EL (cell line): ENCODE results near the gene SAMD4B.
"Not testable (repeated sequence)": the region's sequence is repeated elsewhere in the genome, so short reads cannot be mapped to it uniquely, and the experiment has no call there.

Experiments used
- DNase-seq: peaks from one replicate; pipeline ENCODE4 v3.0.0-alpha.2; 2016

Gene SAMD4B

GRCh38 chr19:39372047-39372802 is 30.0 kb downstream of the SAMD4B start:
- peak; percentile 95 for DNase-seq

DNA sequence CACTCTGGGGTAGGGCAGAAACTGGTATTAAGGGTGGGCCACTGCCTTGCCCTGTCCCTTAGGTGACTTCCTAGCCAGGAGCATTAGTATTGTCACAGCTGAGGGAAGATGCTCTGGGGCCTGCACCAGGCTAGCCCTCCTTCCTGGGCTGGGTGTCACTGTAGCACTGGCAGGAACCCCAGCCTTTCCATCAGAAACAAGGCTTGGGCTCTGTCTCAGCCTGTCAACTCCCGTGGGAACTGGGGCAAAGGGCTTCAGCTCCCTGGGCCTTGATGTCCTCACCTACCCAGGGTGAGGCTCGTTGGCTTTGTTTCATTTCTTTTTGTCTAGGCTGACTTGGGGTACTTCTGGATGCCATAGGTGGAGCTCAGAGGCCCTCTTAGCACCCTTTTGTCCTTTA is 30.7 kb downstream of the SAMD4B start:
- no peak for DNase-seq

DNA sequence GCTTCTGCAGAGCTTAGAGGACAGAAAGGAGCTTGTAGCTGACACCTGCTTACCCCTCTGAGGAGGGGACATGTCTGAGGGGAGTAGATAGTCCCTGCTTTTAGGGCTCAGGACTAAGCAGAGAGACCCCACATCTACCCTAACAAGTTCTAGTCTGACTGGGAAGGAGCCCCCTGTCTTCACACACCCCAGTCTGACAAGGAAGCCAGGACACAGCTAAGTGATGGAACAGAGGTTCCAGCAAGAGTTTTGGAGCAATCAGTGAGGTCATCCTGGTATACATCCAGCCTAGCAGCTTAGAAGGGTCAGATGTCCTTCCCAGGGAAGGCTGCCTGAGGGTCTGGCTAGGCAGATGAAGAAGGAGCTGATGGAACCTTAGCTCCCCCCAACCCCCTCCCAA is 33.7 kb downstream of the SAMD4B start:
- no peak for DNase-seq

GRCh38 chr19:39377373-39378362 is 35.4 kb downstream of the SAMD4B start:
- no peak for DNase-seq

DNA sequence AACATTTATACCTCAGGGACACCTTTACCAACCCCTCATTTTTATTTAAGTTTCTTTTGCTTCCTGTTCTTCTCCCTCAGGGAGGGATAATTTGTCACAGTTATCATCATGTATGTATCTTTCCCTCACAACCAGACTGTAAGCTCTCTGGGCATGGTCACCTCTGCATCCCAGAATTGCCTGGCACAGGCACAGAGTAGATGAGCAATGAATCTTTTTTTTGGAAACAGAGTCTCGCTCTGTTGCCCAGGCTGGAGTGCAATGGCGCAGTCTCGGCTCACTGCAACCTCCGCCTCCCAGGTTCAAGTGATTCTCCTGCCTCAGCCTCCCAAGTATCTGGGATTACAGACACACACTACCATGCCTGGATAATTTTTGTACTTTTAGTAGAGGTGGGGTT is 37.1 kb downstream of the SAMD4B start:
- DNase-seq = not testable (repeated sequence)

DNA sequence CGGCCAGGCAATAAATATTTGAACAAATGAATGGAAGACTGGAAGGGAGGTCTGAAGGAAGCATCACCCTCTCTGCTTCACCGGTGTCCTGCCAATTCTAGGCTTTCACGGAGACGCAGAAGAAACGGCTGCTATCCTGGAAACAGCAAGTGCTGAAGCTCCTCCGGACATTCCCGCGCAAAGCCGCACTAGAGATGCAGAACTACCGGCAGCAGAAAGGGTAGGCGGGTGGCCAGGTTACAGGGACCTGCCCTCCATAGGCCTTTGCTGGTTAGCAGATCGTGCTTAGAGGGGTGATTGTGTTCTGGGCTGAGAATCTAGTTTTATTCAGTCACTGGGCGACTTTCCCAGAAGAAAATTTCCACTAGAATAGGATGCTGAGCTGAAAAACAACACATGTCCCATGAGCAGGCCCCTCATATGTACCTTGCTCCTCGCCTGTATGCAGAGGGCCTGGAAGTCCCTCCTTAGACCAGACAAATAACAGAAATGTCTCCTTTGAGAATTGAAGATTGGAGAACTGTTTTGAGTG is 37.7 kb downstream of the SAMD4B start:
- DNase-seq = no peak

DNA sequence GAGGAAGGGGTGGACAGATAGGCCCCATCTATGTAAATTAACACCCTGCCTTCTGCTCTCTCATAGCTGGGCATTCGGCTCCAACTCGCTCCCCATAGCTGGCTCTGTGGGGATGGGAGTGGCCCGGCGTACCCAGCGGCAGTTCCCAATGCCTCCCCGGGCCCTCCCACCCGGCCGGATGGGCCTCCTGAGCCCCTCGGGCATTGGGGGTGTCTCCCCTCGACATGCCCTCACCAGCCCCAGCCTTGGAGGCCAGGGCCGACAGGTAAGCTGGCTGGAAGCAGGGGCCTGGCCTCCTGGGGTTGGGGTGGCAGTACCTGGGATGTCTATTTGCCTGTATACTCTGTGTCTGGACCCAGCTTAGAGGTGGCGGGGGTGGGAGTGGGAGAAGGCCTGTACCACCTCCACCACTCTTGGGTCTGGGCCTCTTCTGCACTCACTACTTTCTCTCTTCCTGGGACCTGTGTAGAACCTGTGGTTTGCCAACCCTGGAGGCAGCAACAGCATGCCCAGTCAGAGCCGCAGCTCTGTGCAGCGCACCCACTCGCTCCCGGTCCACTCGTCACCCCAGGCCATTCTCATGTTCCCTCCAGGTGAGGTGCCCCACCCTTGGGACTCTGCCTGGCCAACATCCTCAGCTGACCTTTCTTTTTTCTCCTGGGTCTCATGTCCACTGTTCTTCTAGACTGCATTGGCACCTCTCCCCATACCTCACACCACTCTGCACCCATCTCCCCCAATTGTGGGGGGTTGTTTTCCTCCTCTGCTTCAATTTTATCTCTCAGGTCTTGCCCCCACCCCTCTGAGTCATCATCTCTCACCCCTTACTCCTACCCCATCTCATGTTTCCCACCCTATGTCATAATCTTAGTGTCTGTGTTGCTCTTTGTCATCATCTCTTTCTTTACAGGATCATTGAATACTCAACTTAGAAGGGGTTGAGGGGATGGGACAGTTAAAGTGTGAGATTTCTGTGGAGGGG is 38.6 kb downstream of the SAMD4B start:
- DNase-seq = no peak

DNA sequence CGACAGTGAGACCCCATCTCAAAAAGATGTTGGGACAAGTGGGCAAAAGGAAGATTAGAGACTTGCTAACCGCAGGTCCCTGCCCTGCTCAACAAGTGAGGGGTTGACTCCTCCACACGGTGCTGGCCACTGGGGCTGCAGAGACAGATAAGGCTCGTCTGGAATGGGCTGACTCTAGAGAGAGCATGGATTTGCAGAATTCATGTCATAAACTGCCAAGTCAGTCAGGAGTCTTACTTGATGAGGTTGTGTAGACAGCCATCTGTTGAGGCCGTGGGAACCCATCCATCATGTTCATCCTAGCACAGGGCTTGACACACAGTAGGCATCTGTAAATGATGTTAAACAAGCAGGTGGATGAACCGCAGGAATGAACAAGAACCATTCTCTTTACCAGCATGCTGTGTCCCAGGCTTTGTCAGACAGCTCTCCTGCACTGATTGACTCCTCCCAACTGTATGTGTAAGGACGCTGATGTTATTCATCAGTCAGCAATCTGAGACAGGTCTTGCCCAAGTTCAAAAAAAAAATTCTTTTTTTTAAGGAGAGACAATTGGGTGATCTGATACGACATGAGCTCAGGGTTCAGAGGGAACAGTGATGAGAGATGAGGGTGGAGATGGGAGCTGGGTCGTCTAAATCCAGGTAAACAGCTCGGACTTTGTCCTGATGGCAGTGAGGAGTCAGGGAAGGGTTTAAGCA is 39.8 kb downstream of the SAMD4B start:
- DNase-seq = no peak

- DNase-seq = no peak
These were observed 41.0 kb downstream of the SAMD4B start for GRCh38 chr19:39382991-39383828.

DNA sequence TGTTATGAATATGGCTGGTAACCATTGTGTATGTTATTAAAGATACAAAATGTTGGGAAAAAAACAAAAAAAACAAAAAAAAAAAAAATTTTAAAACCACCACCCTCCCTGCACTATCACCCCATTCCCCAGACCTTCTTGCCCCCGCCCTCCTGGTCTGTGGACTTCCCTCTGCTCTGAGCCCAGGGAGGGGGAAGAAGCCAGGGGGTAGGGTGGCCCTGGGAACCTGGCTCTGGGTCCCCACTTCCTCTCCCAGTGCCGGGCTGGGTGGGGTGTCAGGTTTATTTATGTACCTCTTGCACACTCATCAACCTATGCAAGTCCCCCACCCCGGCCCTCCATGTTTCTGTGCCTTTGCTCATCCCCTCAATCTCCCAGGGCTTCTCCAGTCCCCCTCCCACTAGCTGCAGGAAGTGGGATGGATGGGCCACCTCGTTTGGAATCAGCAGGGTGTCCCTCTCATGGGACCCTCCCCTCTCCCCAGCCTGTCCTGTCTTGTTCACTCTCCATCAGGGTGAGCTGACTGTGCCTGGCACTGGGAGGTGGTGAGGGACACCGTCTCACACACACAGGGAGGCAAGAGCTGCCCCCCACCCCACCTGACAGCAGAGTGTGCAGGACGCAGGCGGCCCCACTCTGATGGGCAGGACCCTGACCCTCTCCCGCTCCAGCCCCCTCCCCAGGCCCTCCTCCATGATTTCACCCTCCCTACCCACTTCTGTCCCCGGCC is 42.8 kb downstream of the SAMD4B start:
- DNase-seq = no peak

GRCh38 chr19:39385629-39386411 is 43.6 kb downstream of the SAMD4B start:
- no peak for DNase-seq

DNA sequence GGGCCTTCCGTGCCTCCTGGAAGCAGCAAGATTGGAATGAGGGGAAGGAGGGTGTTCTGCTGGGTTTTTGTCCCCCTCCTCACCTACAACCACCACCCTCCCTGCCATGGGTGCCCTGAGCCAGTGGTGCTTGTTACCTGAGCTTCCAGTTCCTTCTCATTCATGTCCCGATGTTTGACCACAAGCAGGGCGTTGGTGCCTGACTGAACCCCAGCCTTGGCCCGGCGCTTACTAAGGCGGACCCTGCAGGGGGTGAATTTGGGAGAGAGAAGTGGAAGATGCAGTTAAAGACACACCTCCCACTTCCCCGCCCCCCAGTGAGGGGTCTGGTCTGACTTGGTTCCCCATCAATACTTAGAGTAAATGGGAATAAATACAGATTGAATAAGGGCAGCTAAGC is 44.3 kb downstream of the SAMD4B start:
- DNase-seq = no peak

GRCh38 chr19:39388657-39389056 is 46.4 kb downstream of the SAMD4B start:
- DNase-seq = no peak

DNA sequence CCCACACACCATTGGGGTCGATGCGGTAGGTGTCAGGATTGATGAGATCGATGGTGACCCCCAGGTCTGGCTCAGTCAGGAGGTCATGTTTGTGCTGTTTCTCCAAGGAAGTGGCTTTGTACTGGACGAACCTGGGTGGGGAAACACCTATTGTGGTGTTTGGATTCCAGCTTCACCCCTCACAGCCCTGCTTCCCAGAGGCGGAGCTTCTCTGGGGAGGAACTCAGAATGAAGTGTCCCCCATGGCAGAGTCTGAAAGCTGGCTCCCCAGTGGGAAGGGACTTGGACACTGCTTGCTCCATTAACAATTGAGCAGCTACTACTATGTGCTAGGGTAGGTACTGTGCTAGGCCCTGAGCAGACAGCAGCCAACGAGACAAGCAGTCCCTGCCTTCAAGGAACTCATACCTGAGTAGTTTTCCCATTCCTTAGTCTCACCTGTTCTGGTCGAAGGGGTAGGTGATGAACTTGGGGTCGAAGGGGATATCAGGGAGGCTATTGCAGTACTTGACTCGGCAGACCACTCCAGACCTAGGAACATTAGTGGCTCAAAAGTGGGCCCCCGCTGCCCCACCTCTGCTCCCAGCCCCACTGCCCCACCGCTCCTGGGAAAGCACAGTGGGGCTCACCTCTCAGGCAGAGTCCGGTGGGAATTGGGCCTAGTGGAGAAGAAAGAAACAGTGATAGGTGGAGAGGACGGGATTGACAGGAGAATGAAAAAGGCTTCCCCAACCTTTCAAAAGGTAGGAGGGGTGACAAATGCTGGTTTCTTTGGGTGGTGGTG is 47.6 kb downstream of the SAMD4B start:
- no peak for DNase-seq

DNA sequence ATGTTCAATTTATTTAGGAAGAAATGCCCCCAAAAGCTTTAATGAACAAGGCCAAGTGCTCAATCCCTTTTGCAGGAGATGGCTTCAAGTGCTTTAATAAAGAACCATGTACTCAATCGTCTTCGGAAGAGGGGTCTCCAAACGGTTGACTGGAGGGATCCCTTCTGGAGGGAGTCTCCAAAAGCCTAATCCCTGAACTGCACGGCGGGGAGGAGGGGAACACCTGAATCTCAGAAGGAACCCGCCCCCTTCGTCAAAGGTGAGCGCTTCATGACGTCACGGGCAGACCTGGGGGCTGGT is 48.2 kb downstream of the SAMD4B start:
- no peak for DNase-seq

DNA sequence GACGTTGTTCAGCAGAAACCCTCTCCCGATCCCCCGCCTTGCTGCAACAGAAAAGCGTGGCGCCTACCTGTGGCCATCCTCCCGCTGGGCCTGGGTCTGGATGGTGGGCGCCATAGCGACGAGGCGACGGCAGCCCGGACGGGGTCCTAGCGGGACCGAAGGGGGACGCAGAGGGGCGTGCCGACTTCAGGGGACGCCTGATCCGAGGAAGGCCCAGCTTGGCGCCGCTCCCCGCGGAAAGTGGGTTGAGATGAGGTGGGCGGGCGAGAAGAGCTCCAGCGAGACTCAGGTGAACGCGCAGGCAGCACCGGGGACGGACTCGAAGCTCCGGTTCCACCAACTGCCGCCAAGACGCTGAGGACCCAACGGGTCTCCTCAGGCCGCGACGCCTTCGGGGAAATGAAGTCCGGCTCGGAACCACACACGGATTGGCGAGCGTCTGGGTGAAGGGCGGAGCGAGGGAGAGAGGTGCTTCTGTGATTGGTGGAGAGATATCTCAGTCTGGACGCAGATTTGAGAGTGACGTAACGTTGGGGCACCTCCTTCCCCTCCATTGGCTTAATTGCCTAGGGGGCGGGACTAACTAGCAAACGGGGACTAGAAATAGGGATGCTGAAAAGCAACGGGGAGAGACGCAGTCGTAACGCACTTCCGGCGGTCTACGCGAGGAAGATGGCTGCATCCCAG is 48.7 kb downstream of the SAMD4B start, which contains the start of the genes MED29 and PAF1:
TSS of gene MED29 (plus strand) at position 628 of the 687 bp plus-strand sequence. CDS start at position 673, 45 bp downstream.
TSS of gene PAF1 (minus strand) at position 356 of the 687 bp plus-strand sequence. CDS start at position 114, 242 bp downstream.
- DNase-seq = peak; percentile 100
